Measurements from ENCODE around the gene RNF31. TPM values are rescaled to one million over a fixed set of nuclear protein-coding genes. Genes with fewer than 3 reads are reported as not detected.

The RNF31 gene
- total and polyA plus RNA-seq, 2 of the 13 experiments (the other 11 are each of a cell fraction or from before 2014, with no cell fraction given): 48.2 to 86.8 TPM

DNA sequence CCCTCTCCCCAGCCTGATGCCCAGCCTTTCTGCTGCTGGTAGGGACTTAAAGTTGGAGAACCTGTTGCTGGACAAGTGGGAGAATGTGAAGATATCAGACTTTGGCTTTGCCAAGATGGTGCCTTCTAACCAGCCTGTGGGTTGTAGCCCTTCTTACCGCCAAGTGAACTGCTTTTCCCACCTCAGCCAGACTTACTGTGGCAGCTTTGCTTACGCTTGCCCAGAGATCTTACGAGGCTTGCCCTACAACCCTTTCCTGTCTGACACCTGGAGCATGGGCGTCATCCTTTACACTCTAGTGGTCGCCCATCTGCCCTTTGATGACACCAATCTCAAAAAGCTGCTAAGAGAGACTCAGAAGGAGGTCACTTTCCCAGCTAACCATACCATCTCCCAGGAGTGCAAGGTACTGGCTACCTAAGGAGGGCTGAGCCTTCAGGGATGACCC, 59.8 kb downstream of the RNF31 start (continued):
- TF ChIP-seq, protein P1, sequence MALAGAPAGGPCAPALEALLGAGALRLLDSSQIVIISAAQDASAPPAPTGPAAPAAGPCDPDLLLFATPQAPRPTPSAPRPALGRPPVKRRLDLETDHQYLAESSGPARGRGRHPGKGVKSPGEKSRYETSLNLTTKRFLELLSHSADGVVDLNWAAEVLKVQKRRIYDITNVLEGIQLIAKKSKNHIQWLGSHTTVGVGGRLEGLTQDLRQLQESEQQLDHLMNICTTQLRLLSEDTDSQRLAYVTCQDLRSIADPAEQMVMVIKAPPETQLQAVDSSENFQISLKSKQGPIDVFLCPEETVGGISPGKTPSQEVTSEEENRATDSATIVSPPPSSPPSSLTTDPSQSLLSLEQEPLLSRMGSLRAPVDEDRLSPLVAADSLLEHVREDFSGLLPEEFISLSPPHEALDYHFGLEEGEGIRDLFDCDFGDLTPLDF (CRISPR knock-in tag; IDR thresholded peaks at IDR 0.05): no peak
- 0 out of 2 replicates have a peak, but pooled peaks have one; percentile 6 for TF ChIP-seq NFIB (CRISPR knock-in tag; IDR thresholded peaks at IDR 0.05; ENCODE audit: borderline replicate concordance)
- no peak for TF ChIP-seq ZC3H4 (CRISPR knock-in tag; IDR thresholded peaks at IDR 0.05; ENCODE audit: borderline replicate concordance)
- TF ChIP-seq CREB1 (IDR thresholded peaks at IDR 0.05): no peak
- TF ChIP-seq CREB1 (CRISPR knock-in tag; IDR thresholded peaks at IDR 0.05): no peak
- TF ChIP-seq SNRNP70 (IDR thresholded peaks at IDR 0.05; ENCODE audit: low read depth, low read length): no peak
- TF ChIP-seq TEAD3 (CRISPR knock-in tag; optimal IDR thresholded peaks at IDR 0.05; ENCODE audit: borderline replicate concordance): no peak
- no peak for TF ChIP-seq RXRA (CRISPR knock-in tag; IDR thresholded peaks at IDR 0.05)
- TF ChIP-seq U2AF1 (optimal IDR thresholded peaks at IDR 0.05; ENCODE audit: low read depth, low read length): no peak
- TF ChIP-seq, protein P2, sequence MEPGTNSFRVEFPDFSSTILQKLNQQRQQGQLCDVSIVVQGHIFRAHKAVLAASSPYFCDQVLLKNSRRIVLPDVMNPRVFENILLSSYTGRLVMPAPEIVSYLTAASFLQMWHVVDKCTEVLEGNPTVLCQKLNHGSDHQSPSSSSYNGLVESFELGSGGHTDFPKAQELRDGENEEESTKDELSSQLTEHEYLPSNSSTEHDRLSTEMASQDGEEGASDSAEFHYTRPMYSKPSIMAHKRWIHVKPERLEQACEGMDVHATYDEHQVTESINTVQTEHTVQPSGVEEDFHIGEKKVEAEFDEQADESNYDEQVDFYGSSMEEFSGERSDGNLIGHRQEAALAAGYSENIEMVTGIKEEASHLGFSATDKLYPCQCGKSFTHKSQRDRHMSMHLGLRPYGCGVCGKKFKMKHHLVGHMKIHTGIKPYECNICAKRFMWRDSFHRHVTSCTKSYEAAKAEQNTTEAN (CRISPR knock-in tag; conservative IDR thresholded peaks at IDR 0.05): no peak
- no peak for TF ChIP-seq ZNF317 (CRISPR knock-in tag; IDR thresholded peaks at IDR 0.05)
- TF ChIP-seq KDM6A (CRISPR knock-in tag; IDR thresholded peaks at IDR 0.05; ENCODE audit: low read depth): no peak
- TF ChIP-seq ZNF326 (CRISPR knock-in tag; IDR thresholded peaks at IDR 0.05; ENCODE audit: borderline replicate concordance): 0 out of 2 replicates have a peak, but pooled peaks have one; percentile 44
- no peak for TF ChIP-seq ZNF629 (CRISPR knock-in tag; conservative IDR thresholded peaks at IDR 0.05)
- TF ChIP-seq TP53 (CRISPR knock-in tag; conservative IDR thresholded peaks at IDR 0.05): no peak
- 0 out of 2 replicates have a peak, but pooled peaks have one; percentile 22 for TF ChIP-seq ZNF780A (CRISPR knock-in tag; IDR thresholded peaks at IDR 0.05)
- no peak for TF ChIP-seq ZNF10 (CRISPR knock-in tag; IDR thresholded peaks at IDR 0.05; ENCODE audit: borderline replicate concordance, low read depth)
- TF ChIP-seq STAG1 (CRISPR knock-in tag; IDR thresholded peaks at IDR 0.05): no peak
- no peak for TF ChIP-seq DNMT3B (CRISPR knock-in tag; conservative IDR thresholded peaks at IDR 0.05)
- TF ChIP-seq ZNF747 (CRISPR knock-in tag; IDR thresholded peaks at IDR 0.05; ENCODE audit: borderline replicate concordance): no peak
- TF ChIP-seq, protein P3, sequence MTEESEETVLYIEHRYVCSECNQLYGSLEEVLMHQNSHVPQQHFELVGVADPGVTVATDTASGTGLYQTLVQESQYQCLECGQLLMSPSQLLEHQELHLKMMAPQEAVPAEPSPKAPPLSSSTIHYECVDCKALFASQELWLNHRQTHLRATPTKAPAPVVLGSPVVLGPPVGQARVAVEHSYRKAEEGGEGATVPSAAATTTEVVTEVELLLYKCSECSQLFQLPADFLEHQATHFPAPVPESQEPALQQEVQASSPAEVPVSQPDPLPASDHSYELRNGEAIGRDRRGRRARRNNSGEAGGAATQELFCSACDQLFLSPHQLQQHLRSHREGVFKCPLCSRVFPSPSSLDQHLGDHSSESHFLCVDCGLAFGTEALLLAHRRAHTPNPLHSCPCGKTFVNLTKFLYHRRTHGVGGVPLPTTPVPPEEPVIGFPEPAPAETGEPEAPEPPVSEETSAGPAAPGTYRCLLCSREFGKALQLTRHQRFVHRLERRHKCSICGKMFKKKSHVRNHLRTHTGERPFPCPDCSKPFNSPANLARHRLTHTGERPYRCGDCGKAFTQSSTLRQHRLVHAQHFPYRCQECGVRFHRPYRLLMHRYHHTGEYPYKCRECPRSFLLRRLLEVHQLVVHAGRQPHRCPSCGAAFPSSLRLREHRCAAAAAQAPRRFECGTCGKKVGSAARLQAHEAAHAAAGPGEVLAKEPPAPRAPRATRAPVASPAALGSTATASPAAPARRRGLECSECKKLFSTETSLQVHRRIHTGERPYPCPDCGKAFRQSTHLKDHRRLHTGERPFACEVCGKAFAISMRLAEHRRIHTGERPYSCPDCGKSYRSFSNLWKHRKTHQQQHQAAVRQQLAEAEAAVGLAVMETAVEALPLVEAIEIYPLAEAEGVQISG (CRISPR knock-in tag; IDR thresholded peaks at IDR 0.05): peak; percentile 36; the same call in 1 of the 2 replicates
- no peak for TF ChIP-seq FOXK2 (IDR thresholded peaks at IDR 0.05)
- no peak for TF ChIP-seq ZBTB42 (CRISPR knock-in tag; IDR thresholded peaks at IDR 0.05)
- no peak for TF ChIP-seq SAP130 (CRISPR knock-in tag; IDR thresholded peaks at IDR 0.05; ENCODE audit: low read depth)
- TF ChIP-seq YY1 (IDR thresholded peaks at IDR 0.05; ENCODE audit: insufficient read depth, insufficient replicate concordance, low read depth, low read length): no peak
- no peak for TF ChIP-seq PHF20 (CRISPR knock-in tag; IDR thresholded peaks at IDR 0.05)
- TF ChIP-seq, protein P4, sequence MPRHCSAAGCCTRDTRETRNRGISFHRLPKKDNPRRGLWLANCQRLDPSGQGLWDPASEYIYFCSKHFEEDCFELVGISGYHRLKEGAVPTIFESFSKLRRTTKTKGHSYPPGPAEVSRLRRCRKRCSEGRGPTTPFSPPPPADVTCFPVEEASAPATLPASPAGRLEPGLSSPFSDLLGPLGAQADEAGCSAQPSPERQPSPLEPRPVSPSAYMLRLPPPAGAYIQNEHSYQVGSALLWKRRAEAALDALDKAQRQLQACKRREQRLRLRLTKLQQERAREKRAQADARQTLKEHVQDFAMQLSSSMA (CRISPR knock-in tag; IDR thresholded peaks at IDR 0.05): no peak
- no peak for TF ChIP-seq NPAS2 (CRISPR knock-in tag; IDR thresholded peaks at IDR 0.05; ENCODE audit: borderline replicate concordance)
- TF ChIP-seq HOXA9 (CRISPR knock-in tag; IDR thresholded peaks at IDR 0.05; ENCODE audit: borderline replicate concordance): no peak

Data from HepG2 (cell line).